Measurements from ENCODE around the gene CASP7.
A peak's percentile ranks its signal among the peaks of the same experiment; 100 is the strongest.

CASP7 gene

GRCh38 chr10:113665806-113666354 is 13.8 kb upstream of the CASP7 start:
- Histone ChIP-seq H3K4me3 (ENCODE audit: control insufficient read depth in 1 of 7, extremely low read depth in 1 of 7, insufficient read depth in 4 of 7, low read depth in 2 of 7, low read length in 6 of 7) (no peak overlapping the region), H3K27me3 (replicated peaks in 2 of 5; ENCODE audit: control insufficient read depth in 4 of 5, insufficient read depth in 5 of 5, low read length in 4 of 5) (no peaks in the 10 kb centered on the region), H3K36me3 (ENCODE audit: control insufficient read depth in 4 of 4, insufficient read depth in 4 of 4, low read length in 3 of 4) (no peaks in the 10 kb centered on the region), H3K4me1 (ENCODE audit: control extremely low read depth in 1 of 4, control insufficient read depth in 4 of 4, insufficient read depth in 4 of 4, low read length in 3 of 4) (peaks cover 0 to 5% (median 0%) of the 10 kb centered on the region in 4 experiments), H3K9me3 (ENCODE audit: control extremely low read depth in 1 of 5, control insufficient read depth in 4 of 5, insufficient read depth in 2 of 5, low read depth in 1 of 5, low read length in 4 of 5) (peaks cover 0 to 8% (median 5%) of the 10 kb centered on the region in 5 experiments), H3K27ac (ENCODE audit: insufficient read depth in 1 of 2, low read depth in 1 of 2, low read length in 2 of 2, poor library complexity in 1 of 2, severe bottlenecking in 2 of 2) (no peak overlapping the region)
- ChIA-PET CTCF (no interaction called here), POLR2A (no interaction called here)
- no peak for DNase-seq
- 90% methylated on average over 5 of the region's 6 CpGs for WGBS (ENCODE audit: insufficient coverage)

- WGBS (ENCODE audit: insufficient coverage), result 92% methylated on average over 2 of the region's 5 CpGs
- peak in 2 of 3 donors; percentile 54 to 57 for DNase-seq
Observed at GRCh38 chr10:113666682-113667252, 12.9 kb upstream of the CASP7 start.

GRCh38 chr10:113680190-113681111 is 739 bp downstream of the CASP7 start:
- H3K9me3 ChIP-seq (ENCODE audit: control extremely low read depth in 1 of 5, control insufficient read depth in 4 of 5, insufficient read depth in 2 of 5, low read depth in 1 of 5, low read length in 4 of 5), result peaks cover 0 to 10% (median 0%) of the 10 kb centered on the region in 5 experiments
- peaks cover 10 to 24% (median 22%) of the 10 kb centered on the region in 4 experiments for H3K4me1 ChIP-seq (ENCODE audit: control extremely low read depth in 1 of 4, control insufficient read depth in 4 of 4, insufficient read depth in 4 of 4, low read length in 3 of 4)
- peak overlapping the region; percentile 72 to 85 for H3K27ac ChIP-seq (ENCODE audit: insufficient read depth in 1 of 2, low read depth in 1 of 2, low read length in 2 of 2, poor library complexity in 1 of 2, severe bottlenecking in 2 of 2)
- CTCF ChIA-PET, result interaction anchor here (0.7 to 1.5 kb wide), 5 partner anchors 26 to 432 kb away, joined by 3 to 4 read pairs (median 3); no protein-coding TSS in a partner anchor
- peak; percentile 77 to 96 (median 92) for DNase-seq
- WGBS (ENCODE audit: insufficient coverage), result 5% methylated on average over 24 of the region's 28 CpGs
- H3K4me3 ChIP-seq (ENCODE audit: control insufficient read depth in 1 of 7, extremely low read depth in 1 of 7, insufficient read depth in 4 of 7, low read depth in 2 of 7, low read length in 6 of 7), result peak overlapping the region; percentile 87 to 99 (median 92)
- H3K27me3 ChIP-seq (replicated peaks in 2 of 5; ENCODE audit: control insufficient read depth in 4 of 5, insufficient read depth in 5 of 5, low read length in 4 of 5), result no peaks in the 10 kb centered on the region
- POLR2A ChIA-PET, result no interaction called here
- H3K36me3 ChIP-seq (ENCODE audit: control insufficient read depth in 4 of 4, insufficient read depth in 4 of 4, low read length in 3 of 4), result peaks cover 0 to 2% (median 0%) of the 10 kb centered on the region in 4 experiments

More at GRCh38 chr10:113666682-113667252, 12.9 kb upstream of the CASP7 start:
- ChIA-PET CTCF (no interaction called here), POLR2A (no interaction called here)
- no peak overlapping the region for H3K4me3 ChIP-seq (ENCODE audit: control insufficient read depth in 1 of 7, extremely low read depth in 1 of 7, insufficient read depth in 4 of 7, low read depth in 2 of 7, low read length in 6 of 7)
- H3K27ac ChIP-seq (ENCODE audit: insufficient read depth in 1 of 2, low read depth in 1 of 2, low read length in 2 of 2, poor library complexity in 1 of 2, severe bottlenecking in 2 of 2), result no peak overlapping the region
- H3K9me3 ChIP-seq (ENCODE audit: control extremely low read depth in 1 of 5, control insufficient read depth in 4 of 5, insufficient read depth in 2 of 5, low read depth in 1 of 5, low read length in 4 of 5), result peaks cover 0 to 9% (median 5%) of the 10 kb centered on the region in 5 experiments
- H3K27me3 ChIP-seq (replicated peaks in 2 of 5; ENCODE audit: control insufficient read depth in 4 of 5, insufficient read depth in 5 of 5, low read length in 4 of 5), result no peaks in the 10 kb centered on the region
- peaks cover 0 to 5% (median 0%) of the 10 kb centered on the region in 4 experiments for H3K4me1 ChIP-seq (ENCODE audit: control extremely low read depth in 1 of 4, control insufficient read depth in 4 of 4, insufficient read depth in 4 of 4, low read length in 3 of 4)
- H3K36me3 ChIP-seq (ENCODE audit: control insufficient read depth in 4 of 4, insufficient read depth in 4 of 4, low read length in 3 of 4), result no peaks in the 10 kb centered on the region

- no peak overlapping the region for H3K27ac ChIP-seq (ENCODE audit: insufficient read depth in 1 of 2, low read depth in 1 of 2, low read length in 2 of 2, poor library complexity in 1 of 2, severe bottlenecking in 2 of 2)
- peaks cover 0 to 8% (median under 1%) of the 10 kb centered on the region in 4 experiments for H3K36me3 ChIP-seq (ENCODE audit: control insufficient read depth in 4 of 4, insufficient read depth in 4 of 4, low read length in 3 of 4)
- peaks cover 0 to 22% (median 0%) of the 10 kb centered on the region in 5 experiments for H3K9me3 ChIP-seq (ENCODE audit: control extremely low read depth in 1 of 5, control insufficient read depth in 4 of 5, insufficient read depth in 2 of 5, low read depth in 1 of 5, low read length in 4 of 5)
- H3K4me1 ChIP-seq (ENCODE audit: control extremely low read depth in 1 of 4, control insufficient read depth in 4 of 4, insufficient read depth in 4 of 4, low read length in 3 of 4), result peaks cover 10 to 24% (median 22%) of the 10 kb centered on the region in 4 experiments
- no peaks in the 10 kb centered on the region for H3K27me3 ChIP-seq (replicated peaks in 2 of 5; ENCODE audit: control insufficient read depth in 4 of 5, insufficient read depth in 5 of 5, low read length in 4 of 5)
- H3K4me3 ChIP-seq (ENCODE audit: control insufficient read depth in 1 of 7, extremely low read depth in 1 of 7, insufficient read depth in 4 of 7, low read depth in 2 of 7, low read length in 6 of 7), result no peak overlapping the region
- ChIA-PET POLR2A (no interaction called here), CTCF (interaction anchor here (1.0 to 1.3 kb wide), 2 partner anchors 117 to 421 kb away, joined by 3 read pairs; no protein-coding TSS in a partner anchor)
- 77% methylated on average over 3 of the region's 5 CpGs for WGBS (ENCODE audit: insufficient coverage)
- DNase-seq, result peak in 1 of 3 donors; percentile 16
Observed at GRCh38 chr10:113681533-113682470, 2.1 kb downstream of the CASP7 start.

- no CpG with 5 or more reads among the region's 2 CpGs for WGBS (ENCODE audit: insufficient coverage)
- Histone ChIP-seq H3K4me3 (ENCODE audit: control insufficient read depth in 1 of 7, extremely low read depth in 1 of 7, insufficient read depth in 4 of 7, low read depth in 2 of 7, low read length in 6 of 7) (no peak overlapping the region), H3K4me1 (ENCODE audit: control extremely low read depth in 1 of 4, control insufficient read depth in 4 of 4, insufficient read depth in 4 of 4, low read length in 3 of 4) (peaks cover 10 to 24% (median 21%) of the 10 kb centered on the region in 4 experiments), H3K9me3 (ENCODE audit: control extremely low read depth in 1 of 5, control insufficient read depth in 4 of 5, insufficient read depth in 2 of 5, low read depth in 1 of 5, low read length in 4 of 5) (peaks cover 0 to 34% (median 3%) of the 10 kb centered on the region in 5 experiments), H3K36me3 (ENCODE audit: control insufficient read depth in 4 of 4, insufficient read depth in 4 of 4, low read length in 3 of 4) (peaks cover 0 to 11% (median under 1%) of the 10 kb centered on the region in 4 experiments), H3K27me3 (replicated peaks in 2 of 5; ENCODE audit: control insufficient read depth in 4 of 5, insufficient read depth in 5 of 5, low read length in 4 of 5) (no peaks in the 10 kb centered on the region), H3K27ac (ENCODE audit: insufficient read depth in 1 of 2, low read depth in 1 of 2, low read length in 2 of 2, poor library complexity in 1 of 2, severe bottlenecking in 2 of 2) (no peak overlapping the region)
- ChIA-PET CTCF (interaction anchor here (0.6 kb wide), 1 partner anchor 553 kb away, joined by 3 read pairs; no protein-coding TSS in a partner anchor), POLR2A (interaction anchor here (0.6 kb wide), 1 partner anchor 557 kb away, joined by 3 read pairs; no protein-coding TSS in a partner anchor)
- no peak for DNase-seq
Observed at GRCh38 chr10:113683300-113683699, 3.6 kb downstream of the CASP7 start.

GRCh38 chr10:113686028-113686427 is 6.3 kb downstream of the CASP7 start:
- peaks cover 0 to 58% (median 3%) of the 10 kb centered on the region in 5 experiments for H3K9me3 ChIP-seq (ENCODE audit: control extremely low read depth in 1 of 5, control insufficient read depth in 4 of 5, insufficient read depth in 2 of 5, low read depth in 1 of 5, low read length in 4 of 5)

More at GRCh38 chr10:113686028-113686427, 6.3 kb downstream of the CASP7 start:
- Histone ChIP-seq H3K27me3 (replicated peaks in 2 of 5; ENCODE audit: control insufficient read depth in 4 of 5, insufficient read depth in 5 of 5, low read length in 4 of 5) (no peaks in the 10 kb centered on the region), H3K36me3 (ENCODE audit: control insufficient read depth in 4 of 4, insufficient read depth in 4 of 4, low read length in 3 of 4) (peaks cover 0 to 13% (median 4%) of the 10 kb centered on the region in 4 experiments), H3K4me1 (ENCODE audit: control extremely low read depth in 1 of 4, control insufficient read depth in 4 of 4, insufficient read depth in 4 of 4, low read length in 3 of 4) (peaks cover 0 to 8% (median 4%) of the 10 kb centered on the region in 4 experiments), H3K27ac (ENCODE audit: insufficient read depth in 1 of 2, low read depth in 1 of 2, low read length in 2 of 2, poor library complexity in 1 of 2, severe bottlenecking in 2 of 2) (no peak overlapping the region), H3K4me3 (ENCODE audit: control insufficient read depth in 1 of 7, extremely low read depth in 1 of 7, insufficient read depth in 4 of 7, low read depth in 2 of 7, low read length in 6 of 7) (no peak overlapping the region)
- DNase-seq, result no peak
- ChIA-PET POLR2A (no interaction called here), CTCF (interaction anchor here (1.3 kb wide), 1 partner anchor 17 kb away, joined by 4 read pairs; no protein-coding TSS in a partner anchor)
- no CpG with 5 or more reads among the region's 3 CpGs for WGBS (ENCODE audit: insufficient coverage)
